Measurements from ENCODE around the gene CETP. TPM values are rescaled to one million over a fixed set of nuclear protein-coding genes. Genes with fewer than 3 reads are reported as not detected.

CETP gene
- total and polyA plus RNA-seq, 9 of the 15 experiments (the other 6 are each of a cell fraction or from before 2014, with no cell fraction given), result 0.07 to 0.11 TPM; not detected in 7

- TF ChIP-seq ZNF512 (tag; IDR thresholded peaks at IDR 0.05) (no peak), MBD2 (IDR thresholded peaks at IDR 0.05; ENCODE audit: borderline replicate concordance, low read depth) (peak; percentile 78), POU5F1 (IDR thresholded peaks at IDR 0.05; ENCODE audit: borderline replicate concordance, low read depth, low read length, partially characterized antibody) (no peak), ZNF134 (CRISPR knock-in tag; conservative IDR thresholded peaks at IDR 0.05) (no peak), ATF3 (IDR thresholded peaks at IDR 0.05) (peak; percentile 99), ATF3 (CRISPR knock-in tag; conservative IDR thresholded peaks at IDR 0.05) (peak; percentile 98), FOXJ3 (CRISPR knock-in tag; IDR thresholded peaks at IDR 0.05) (no peak), POLR2H (tag; IDR thresholded peaks at IDR 0.05; ENCODE audit: low read depth) (peak; percentile 97), POLR2A (conservative IDR thresholded peaks at IDR 0.05) (peak; percentile 95), KAT7 (CRISPR knock-in tag; IDR thresholded peaks at IDR 0.05; ENCODE audit: borderline replicate concordance) (peak; percentile 79; the same call in 1 of the 2 replicates), PML (IDR thresholded peaks at IDR 0.05; ENCODE audit: low read length) (peak; percentile 93), ZNF282 (CRISPR knock-in tag; IDR thresholded peaks at IDR 0.05) (0 out of 2 replicates have a peak, but pooled peaks have one; percentile 71), ZBTB33 (CRISPR knock-in tag; IDR thresholded peaks at IDR 0.05) (no peak), MAFG (tag; conservative IDR thresholded peaks at IDR 0.05) (no peak), ATF7 (IDR thresholded peaks at IDR 0.05) (peak; percentile 96), NR4A1 (CRISPR knock-in tag; IDR thresholded peaks at IDR 0.05) (no peak), NR4A1 (tag; IDR thresholded peaks at IDR 0.05) (no peak; the same call in 1 of the 2 replicates), DACH1 (IDR thresholded peaks at IDR 0.05; ENCODE audit: partially characterized antibody) (peak; percentile 23), ZNF507 (tag; conservative IDR thresholded peaks at IDR 0.05) (no peak), RNF2 (IDR thresholded peaks at IDR 0.05) (peak; percentile 20; the same call in 1 of the 2 replicates), ATF6 (CRISPR knock-in tag; IDR thresholded peaks at IDR 0.05) (peak; percentile 23; the same call in 1 of the 2 replicates), FOS (IDR thresholded peaks at IDR 0.05; ENCODE audit: extremely low read depth, insufficient read length) (peak; percentile 78)
Measured at GRCh38 chr16:56931892-56932720, 29.6 kb upstream of the CETP start, which contains the start of gene HERPUD1 (continued).

Data from K562 (cell line).